Amniotic stem cell (primary cell): ENCODE measurements around the gene UBE3B.
"Not testable (repeated sequence)": the region's sequence is repeated elsewhere in the genome, so short reads cannot be mapped to it uniquely, and the experiment has no call there.

Experiments
- DNase-seq: peaks from one replicate; lab custom pipeline; 2025; lab: John Stamatoyannopoulos, UW

Gene UBE3B

DNA sequence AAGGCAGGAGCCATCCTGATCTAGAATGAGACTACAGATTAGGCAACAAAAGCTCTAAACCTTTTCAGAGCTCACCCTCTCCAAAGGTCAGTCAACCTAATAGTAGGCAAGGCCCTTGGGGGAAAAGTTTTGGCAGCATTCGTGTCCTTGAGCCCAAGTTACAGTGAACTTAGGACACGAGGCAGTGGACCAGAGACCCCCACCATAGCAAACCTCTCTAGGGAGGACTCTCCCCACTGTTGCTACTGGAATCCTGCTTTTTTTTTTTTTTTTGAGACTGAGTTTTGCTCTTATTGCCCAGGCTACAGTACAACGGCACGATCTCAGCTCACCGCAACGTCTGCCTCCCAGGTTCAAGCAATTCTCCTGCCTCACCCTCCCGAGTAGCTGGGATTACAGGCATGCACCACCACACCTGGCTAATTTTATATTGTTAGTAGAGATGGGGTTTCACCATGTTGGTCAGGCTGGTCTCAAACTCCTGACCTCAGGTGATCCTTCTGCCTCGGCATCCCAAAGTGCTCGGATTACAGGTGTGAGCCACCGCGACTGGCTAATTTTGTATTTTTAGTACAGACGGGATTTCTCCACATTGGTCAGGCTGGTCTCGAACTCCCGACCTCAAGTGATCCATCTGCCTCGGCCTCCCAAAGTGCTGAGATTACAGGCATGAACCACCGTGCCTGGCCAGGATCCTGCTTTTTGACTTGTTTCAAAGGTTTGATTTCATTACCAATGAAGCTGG, 3.7 kb upstream of the UBE3B start:
- DNase-seq = not testable (repeated sequence)

GRCh38 chr12:109475121-109475520, 2.3 kb upstream of the UBE3B start:
- no peak for DNase-seq

DNA sequence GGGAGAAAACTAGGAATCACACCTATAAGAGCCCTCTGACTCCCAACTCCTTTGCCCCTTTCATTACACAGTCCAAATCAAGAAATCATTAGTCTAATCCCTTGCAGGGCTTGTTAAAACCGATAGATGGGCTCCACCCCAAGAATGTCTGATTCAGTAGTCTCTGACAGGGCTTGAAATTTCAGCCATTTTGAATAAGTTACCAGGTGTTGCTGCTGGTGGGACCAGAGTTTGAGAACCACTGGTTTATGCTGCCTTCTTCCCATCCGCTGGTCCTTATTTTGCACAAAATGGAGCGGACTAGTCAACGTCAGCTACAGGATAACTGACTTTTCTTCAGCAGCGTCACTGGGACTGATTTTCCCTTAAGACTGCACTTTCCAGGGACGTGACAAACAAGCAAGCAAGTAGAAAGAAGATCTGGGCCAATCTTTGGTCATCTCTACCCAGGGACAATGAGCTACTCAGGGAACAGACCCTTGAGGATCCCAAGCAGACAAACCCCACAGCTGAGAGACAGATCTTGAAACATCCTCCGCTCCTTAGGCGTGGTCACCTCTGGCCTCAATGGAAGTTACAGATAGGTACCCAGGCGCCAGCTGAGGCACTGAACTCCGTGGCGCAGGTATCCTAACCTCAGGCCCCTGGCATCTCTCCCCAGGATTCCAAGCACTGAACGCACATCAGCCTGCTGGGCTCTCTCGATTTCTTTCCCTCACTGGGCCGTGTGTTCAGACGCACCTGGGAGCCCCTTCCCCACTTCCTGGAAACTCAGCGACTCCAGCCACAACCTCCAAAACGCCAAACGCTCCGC, 1.2 kb upstream of the UBE3B start:
- no peak for DNase-seq

GRCh38 chr12:109476807-109477184, 638 bp upstream of the UBE3B start:
- no peak for DNase-seq

- no peak for DNase-seq
Measured at GRCh38 chr12:109477963-109478315, 505 bp downstream of the UBE3B start.

- DNase-seq = no peak
Measured at GRCh38 chr12:109479761-109480160, 2.3 kb downstream of the UBE3B start.

DNA sequence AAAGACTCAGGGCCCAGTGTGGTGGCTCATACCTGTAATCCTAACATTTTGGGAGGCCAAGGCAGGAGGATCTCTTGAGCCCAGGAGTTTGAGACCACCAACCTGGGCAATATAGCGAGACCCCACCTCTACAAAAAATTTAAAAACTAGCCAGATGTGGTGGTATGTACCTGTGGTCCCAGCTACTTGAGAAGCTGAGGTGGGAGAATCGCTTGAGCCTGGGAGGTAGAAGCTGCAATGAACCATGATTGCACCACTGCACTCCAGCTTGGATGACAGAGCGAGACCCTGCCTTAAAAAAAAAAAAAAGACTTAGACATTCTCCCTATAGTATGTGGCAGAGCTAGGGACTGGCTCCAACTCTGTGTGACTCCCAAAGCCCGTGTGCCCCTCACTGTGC, 2.9 kb downstream of the UBE3B start:
- no peak for DNase-seq

GRCh38 chr12:109481863-109482262, 4.4 kb downstream of the UBE3B start:
- DNase-seq = no peak

DNA sequence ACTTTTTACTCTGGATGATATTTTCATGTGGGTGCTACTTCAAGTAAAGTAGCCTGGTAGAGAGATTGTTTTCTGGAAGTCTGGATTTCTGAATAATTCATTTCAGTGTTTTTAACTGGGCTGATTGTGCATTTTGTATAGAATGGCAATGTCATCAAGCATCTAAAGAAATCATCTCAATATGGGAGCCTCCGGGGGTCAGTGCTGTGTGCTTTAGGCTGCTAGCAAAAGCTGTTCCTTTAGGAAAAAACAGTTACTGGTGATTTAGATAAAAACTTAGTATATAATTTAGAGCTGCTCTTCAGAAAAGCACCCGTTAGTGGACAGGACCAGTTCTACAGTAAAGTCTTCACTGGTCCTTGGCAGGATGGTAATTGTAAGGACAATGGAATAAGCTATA, 5.1 kb downstream of the UBE3B start:
- DNase-seq = no peak

DNA sequence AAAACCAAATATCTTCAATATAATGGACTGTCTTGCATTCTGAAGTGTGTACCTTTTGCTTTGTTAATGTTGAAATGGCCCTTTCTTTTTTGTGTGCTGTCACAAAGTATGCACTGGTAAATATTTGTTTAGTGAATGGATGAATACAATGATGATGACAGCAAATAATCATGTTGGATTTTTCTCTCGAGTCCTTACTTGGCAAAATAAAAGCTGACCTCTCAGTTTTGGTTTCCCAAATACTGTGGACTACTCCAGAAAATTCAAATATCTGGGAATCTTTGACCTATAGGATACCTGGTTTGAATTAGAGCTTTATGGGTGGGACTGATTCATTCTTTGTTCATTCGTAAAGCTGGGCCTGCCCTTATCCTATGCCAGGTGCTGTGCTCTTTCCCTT, 5.5 kb downstream of the UBE3B start:
- no peak for DNase-seq

- DNase-seq = no peak
Measured at GRCh38 chr12:109483346-109483745, 5.9 kb downstream of the UBE3B start.

- no peak for DNase-seq
Measured at GRCh38 chr12:109485201-109485600, 7.8 kb downstream of the UBE3B start.

DNA sequence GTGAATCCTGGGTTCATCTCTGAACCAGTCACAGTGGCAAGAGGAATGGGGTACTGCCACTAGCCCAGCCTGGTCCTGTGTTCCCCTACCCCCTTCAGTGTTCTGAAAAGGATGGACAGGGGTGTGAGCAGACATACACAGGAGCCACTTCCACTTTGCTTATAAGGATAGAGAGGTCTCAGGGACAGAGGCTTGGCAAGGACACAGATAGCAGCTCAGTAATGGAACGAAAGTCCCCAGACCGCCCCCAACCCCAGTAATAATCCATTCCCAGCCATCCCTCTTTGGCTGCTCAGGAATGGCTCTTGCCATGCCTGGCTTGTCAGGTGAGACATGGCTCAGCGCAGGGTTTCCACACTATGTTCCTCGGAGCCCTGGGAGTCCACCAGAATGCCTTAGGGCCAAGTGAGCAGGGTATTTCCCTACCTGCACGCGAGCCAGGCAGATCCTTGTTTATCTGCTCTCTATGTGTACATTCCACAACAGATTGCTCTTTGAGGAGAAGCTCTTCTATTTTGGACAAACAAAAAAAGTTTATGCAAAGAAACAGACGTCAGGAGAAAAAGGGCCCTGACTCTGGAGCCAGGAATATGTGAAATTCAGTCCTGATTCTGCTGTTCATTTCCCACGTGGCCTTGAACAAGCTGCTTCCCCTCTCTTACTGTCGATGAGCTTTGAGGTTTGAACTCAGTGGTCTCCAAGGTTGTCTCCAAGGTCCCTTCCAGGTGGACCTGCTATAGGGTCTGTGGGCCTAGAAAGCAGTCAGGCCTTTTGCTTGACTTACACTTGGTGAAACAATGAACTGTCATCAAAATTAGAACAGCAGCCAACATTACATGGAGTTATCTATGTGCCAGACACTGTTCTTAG, 10.0 kb downstream of the UBE3B start:
- no peak for DNase-seq

- DNase-seq = no peak
Measured at GRCh38 chr12:109488051-109488665, 10.7 kb downstream of the UBE3B start.

DNA sequence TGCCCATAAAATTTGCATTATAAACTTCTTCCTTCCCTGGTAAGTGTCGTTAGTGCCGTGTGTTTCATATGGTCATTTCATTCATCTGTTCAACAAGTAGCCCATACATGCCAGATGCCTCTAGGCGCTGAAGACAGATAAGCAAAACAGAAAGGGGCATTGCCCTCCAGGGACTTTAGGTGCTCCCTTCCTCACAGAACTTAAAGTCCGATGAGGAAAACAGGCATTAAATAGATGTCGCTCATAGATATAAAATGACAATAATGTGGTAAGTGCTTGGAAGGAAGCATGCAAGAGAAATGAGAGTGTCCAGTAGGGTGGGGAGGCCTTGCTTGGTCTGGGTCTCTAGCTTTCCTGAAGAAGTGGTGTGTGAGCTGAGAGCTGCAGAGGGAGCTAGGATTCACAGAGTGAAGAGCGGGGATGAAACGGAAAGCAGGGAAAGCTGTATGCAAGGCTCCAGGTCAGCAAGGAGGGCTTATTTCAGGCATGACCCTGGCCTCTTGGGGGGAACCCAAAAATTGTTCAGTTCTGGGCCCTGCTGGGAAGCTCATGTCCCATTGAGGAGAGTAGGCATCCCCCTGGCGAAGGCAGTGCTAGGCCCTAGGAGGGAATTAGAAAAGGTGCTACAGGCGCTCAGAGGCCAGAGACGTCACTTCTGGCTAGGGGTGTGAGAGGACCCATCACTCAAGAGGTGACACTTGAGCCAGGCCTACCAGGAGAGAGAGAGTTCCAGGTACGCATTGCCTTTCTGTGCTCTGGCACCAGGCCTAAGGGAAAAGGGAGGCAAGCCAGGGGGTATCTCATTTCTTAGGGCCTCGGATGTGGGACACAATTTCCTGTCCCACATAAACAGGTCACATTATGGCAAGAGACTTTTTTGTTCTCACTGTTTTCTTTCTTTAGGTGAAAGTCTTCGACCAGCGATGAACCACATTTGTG, 11.9 kb downstream of the UBE3B start:
- DNase-seq = no peak

DNA sequence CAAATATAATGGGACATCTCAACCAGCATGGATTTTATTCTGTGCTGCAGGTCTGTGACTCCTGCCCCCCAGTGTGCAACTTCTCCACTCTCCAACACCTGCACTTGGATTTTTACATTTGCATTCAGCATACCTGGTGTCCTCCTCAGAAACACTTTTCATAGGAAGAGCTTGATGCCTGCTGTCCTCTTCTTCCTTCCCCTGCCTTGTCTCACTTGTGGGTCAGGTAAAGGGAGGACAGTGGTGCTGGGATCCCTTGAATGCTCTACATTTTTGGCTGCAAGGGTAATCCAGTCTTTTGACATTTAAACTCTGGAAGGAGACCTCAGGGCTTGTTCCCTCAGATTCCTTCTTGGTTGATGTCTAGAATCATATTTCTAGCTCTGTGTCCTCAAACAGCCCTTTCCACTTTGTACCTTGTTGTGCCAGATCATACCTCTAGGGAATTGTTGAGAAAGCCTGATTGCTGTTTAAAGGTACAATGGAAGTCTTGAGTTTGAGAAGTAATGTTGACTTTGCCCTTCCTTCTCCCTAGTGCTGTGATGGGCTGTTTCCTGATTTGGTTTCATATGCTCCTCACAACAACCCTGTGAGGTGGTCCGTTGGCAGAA, 12.6 kb downstream of the UBE3B start:
- DNase-seq = no peak

DNA sequence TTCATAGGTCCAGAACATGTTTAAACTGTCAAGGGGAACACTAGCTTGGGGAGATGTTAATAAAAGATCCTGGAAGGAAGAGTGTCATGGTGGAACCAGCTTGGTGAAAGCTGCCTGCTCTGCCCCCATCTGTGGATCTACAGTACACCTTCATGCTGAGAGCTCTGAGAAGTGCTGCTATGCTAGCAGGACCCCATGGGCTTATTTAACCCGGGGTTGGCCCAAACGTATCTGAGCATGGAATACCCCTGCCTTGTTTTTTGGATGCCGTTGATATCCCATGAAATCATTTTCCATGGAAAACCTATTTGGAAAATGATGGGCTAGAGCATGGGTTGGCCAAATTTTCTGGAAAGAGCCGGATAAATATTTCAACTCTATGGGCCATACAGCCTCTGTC, 14.2 kb downstream of the UBE3B start:
- no peak for DNase-seq

- no peak for DNase-seq
Measured at GRCh38 chr12:109492371-109492770, 14.9 kb downstream of the UBE3B start.

DNA sequence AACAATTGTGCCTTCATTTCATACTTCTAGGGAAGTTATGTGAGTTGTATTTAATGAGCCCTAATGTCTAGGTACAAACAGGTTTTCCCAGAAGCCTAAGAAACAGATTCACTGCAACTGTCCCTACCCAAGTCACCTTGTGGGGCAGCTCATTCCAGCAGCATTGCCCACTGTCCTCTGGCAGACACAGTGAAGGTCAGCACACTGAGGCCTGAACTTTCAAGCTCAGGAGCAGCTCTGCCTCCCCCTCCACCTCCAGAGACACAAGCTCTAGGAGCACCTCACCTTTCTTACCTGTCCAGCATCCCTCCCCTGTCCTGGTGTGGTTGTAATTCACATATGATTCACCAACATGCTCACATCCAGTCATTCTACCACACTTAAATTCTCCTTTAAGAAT, 15.7 kb downstream of the UBE3B start:
- DNase-seq = no peak

- no peak for DNase-seq
Measured at GRCh38 chr12:109493938-109494337, 16.5 kb downstream of the UBE3B start.
